ENCODE results near the gene DSTN. TPM values are rescaled to one million over a fixed set of nuclear protein-coding genes. Genes with fewer than 3 reads are reported as not detected.
A peak's percentile ranks its signal among the peaks of the same experiment; 100 is the strongest.

The DSTN gene
- total and polyA plus RNA-seq, 2 of the 4 experiments (the other 2 are of a cell fraction), result 221 to 269 TPM

- no CpG with 5 or more reads among the region's 6 CpGs for WGBS, 2 experiments (ENCODE audit: extremely low coverage in 2 of 2, insufficient read length in 1 of 2)
Observed at GRCh38 chr20:17571153-17571527, 1.3 kb downstream of the DSTN start.

More at GRCh38 chr20:17571153-17571527, 1.3 kb downstream of the DSTN start:
- Histone ChIP-seq H3K27ac (ENCODE audit: insufficient read depth, low read length) (peak overlapping the region; percentile 89; the same call in 1 of the 2 replicates), H3K56ac (ENCODE audit: extremely low read depth, insufficient read depth, low read length) (peak overlapping the region; percentile 86), H3K27me3 (ENCODE audit: control insufficient read depth, insufficient read depth, low read length) (no peaks in the 10 kb centered on the region), H3K4me2 (ENCODE audit: low read depth, low read length) (peak overlapping the region; percentile 73), H2AFZ (replicated peaks; ENCODE audit: low read length, poor library complexity) (no peak overlapping the region), H4K20me1 (ENCODE audit: insufficient read depth, low read length) (peaks cover 58% of the 10 kb centered on the region), H4K91ac (ENCODE audit: insufficient read depth, low read depth, low read length) (no peak overlapping the region), H2AK9ac (replicated peaks; ENCODE audit: low read depth, low read length, poor library complexity) (no peak overlapping the region), H2BK120ac (ENCODE audit: low read depth, low read length) (no peak overlapping the region; the same call in 1 of the 2 replicates), H3K23ac (ENCODE audit: low read depth, low read length) (peak overlapping the region; percentile 99), H2AK5ac (ENCODE audit: low read depth, low read length) (no peak overlapping the region; the same call in 1 of the 2 replicates), H3K18ac (ENCODE audit: low read depth, low read length) (no peak overlapping the region), H3K36me3 (ENCODE audit: control insufficient read depth, insufficient read depth, low read length) (peaks cover 4% of the 10 kb centered on the region), H3K14ac (replicated peaks; ENCODE audit: low read depth, low read length) (peak overlapping the region; percentile 67), H3K9me3 (ENCODE audit: control insufficient read depth, insufficient read depth, low read length) (no peaks in the 10 kb centered on the region), H3K4me3 (ENCODE audit: insufficient read depth, low read depth, low read length) (peak overlapping the region; percentile 85), H3K9me1 (ENCODE audit: insufficient read depth, low read length) (peaks cover 4% of the 10 kb centered on the region), H3K79me1 (ENCODE audit: low read depth in 1 of 2, low read length in 2 of 2) (peaks cover 8 to 35% of the 10 kb centered on the region in 2 experiments), H2BK20ac (ENCODE audit: low read depth, low read length) (no peak overlapping the region), H3K9ac (ENCODE audit: low read depth, low read length) (peak overlapping the region; percentile 76), H3K4me1 (ENCODE audit: control insufficient read depth, insufficient read depth, low read length) (peaks cover 9% of the 10 kb centered on the region), H4K8ac (ENCODE audit: low read depth in 2 of 2, low read length in 2 of 2) (no peak overlapping the region), H2BK5ac (ENCODE audit: low read depth, low read length, poor library complexity, severe bottlenecking) (peak overlapping the region; percentile 86), H2BK15ac (ENCODE audit: low read depth, low read length) (no peak overlapping the region), H3K4ac (ENCODE audit: low read depth, low read length) (no peak overlapping the region), H4K5ac (ENCODE audit: low read depth, low read length) (no peak overlapping the region)
- no TSS peak for BruUV-seq (replicated peaks)
- CTCF ChIA-PET, result interaction anchor here (1.1 to 2.2 kb wide), 6 partner anchors 9 to 37 kb away, joined by 4 to 7 read pairs (median 6); no protein-coding TSS in a partner anchor
- dilution Hi-C loops (cut with HindIII; ENCODE audit: low sequenced_read_pairs, unreplicated experiment) (no loop called here), intact Hi-C loops (cut with micrococcal nuclease) (loop anchor here (5.0 kb wide), 1 partner anchor 36 kb away; no protein-coding TSS in a partner anchor), in situ Hi-C loops (cut with MboI; ENCODE audit: low sequenced_read_pairs) (loop anchor here (5.0 kb wide), 1 partner anchor 34 kb away; no protein-coding TSS in a partner anchor)
- DNase-seq (no peak), ATAC-seq (ENCODE audit: low read depth) (no peak)
- POLR2A ChIA-PET (ENCODE audit: unreplicated experiment), result interaction anchor here (0.6 to 1.8 kb wide), 3 partner anchors 14 to 369 kb away, joined by 3 to 5 read pairs (median 5); no protein-coding TSS in a partner anchor
- TF ChIP-seq CTCF (conservative IDR thresholded peaks at IDR 0.05; ENCODE audit: low read depth, low read length) (no peak), ELK1 (IDR thresholded peaks at IDR 0.05; ENCODE audit: borderline replicate concordance, low read depth, low read length) (no peak), USF2 (IDR thresholded peaks at IDR 0.05; ENCODE audit: low read depth, low read length) (no peak), RAD21 (IDR thresholded peaks at IDR 0.05; ENCODE audit: low read length) (no peak; the same call in 1 of the 2 replicates), CHD1 (IDR thresholded peaks at IDR 0.05; ENCODE audit: low read depth, low read length) (no peak), RFX5 (IDR thresholded peaks at IDR 0.05; ENCODE audit: low read depth, low read length) (no peak), MXI1 (IDR thresholded peaks at IDR 0.05; ENCODE audit: borderline replicate concordance, low read depth, low read length) (no peak), POLR2A (IDR thresholded peaks at IDR 0.05; ENCODE audit: low read depth, low read length) (no peak)
